ENCODE results near the gene PKP4. TPM values are rescaled to one million over a fixed set of nuclear protein-coding genes. Genes with fewer than 3 reads are reported as not detected.

Gene PKP4
- total and polyA plus RNA-seq, 2 donors from 2014 or later = 120 to 243 TPM

GRCh38 chr2:158457092-158457825 lies 507 bp downstream of the PKP4 start:
- FAIRE-seq (no peak), DNase-seq (peak; percentile 75 to 89 (median 79))
- H3K9ac ChIP-seq (ENCODE audit: low read length in 3 of 3) = peak overlapping the region; percentile 30 to 75 (median 74)
- H3K9me3 ChIP-seq (ENCODE audit: control insufficient read depth in 2 of 3, insufficient read depth in 1 of 3, low read length in 3 of 3) = no peaks in the 10 kb centered on the region
- peak overlapping the region; percentile 98 to 99 for H3K27ac ChIP-seq (ENCODE audit: low read depth in 2 of 2, low read length in 2 of 2)
- no peak for TF ChIP-seq CTCF (IDR thresholded peaks at IDR 0.05; ENCODE audit: borderline replicate concordance, extremely low read depth, insufficient read depth)
- no peaks in the 10 kb centered on the region for H3K27me3 ChIP-seq (ENCODE audit: control insufficient read depth, insufficient read depth, low read length)
- peaks cover 0 to 18% (median 17%) of the 10 kb centered on the region in 3 donors for H3K4me1 ChIP-seq (ENCODE audit: control insufficient read depth in 2 of 3, insufficient read depth in 2 of 3, low read depth in 1 of 3, low read length in 3 of 3)
- intact Hi-C loops (cut with DNase I) = no loop called here
- H3K36me3 ChIP-seq (ENCODE audit: control insufficient read depth in 2 of 3, insufficient read depth in 3 of 3, low read length in 3 of 3) = no peaks in the 10 kb centered on the region
- peak overlapping the region; percentile 87 to 94 (median 91) for H3K4me3 ChIP-seq (ENCODE audit: low read length in 3 of 3)

GRCh38 chr2:158457826-158458616 lies 1.3 kb downstream of the PKP4 start:
- Histone ChIP-seq H3K4me3 (ENCODE audit: low read length in 3 of 3) (peak overlapping the region; percentile 87 to 94 (median 91)), H3K9me3 (ENCODE audit: control insufficient read depth in 2 of 3, insufficient read depth in 1 of 3, low read length in 3 of 3) (no peaks in the 10 kb centered on the region), H3K27me3 (ENCODE audit: control insufficient read depth, insufficient read depth, low read length) (no peaks in the 10 kb centered on the region), H3K4me1 (ENCODE audit: control insufficient read depth in 2 of 3, insufficient read depth in 2 of 3, low read depth in 1 of 3, low read length in 3 of 3) (peaks cover 0 to 18% (median 17%) of the 10 kb centered on the region in 3 donors), H3K36me3 (ENCODE audit: control insufficient read depth in 2 of 3, insufficient read depth in 3 of 3, low read length in 3 of 3) (no peaks in the 10 kb centered on the region), H3K9ac (ENCODE audit: low read length in 3 of 3) (peak overlapping the region; percentile 75 to 82 (median 79)), H3K27ac (ENCODE audit: low read depth in 2 of 2, low read length in 2 of 2) (peak overlapping the region; percentile 98 to 99)
- DNase-seq = peak; percentile 93 to 96 (median 94)
- no peak for FAIRE-seq
- peak; percentile 0 for TF ChIP-seq CTCF (IDR thresholded peaks at IDR 0.05; ENCODE audit: borderline replicate concordance, extremely low read depth, insufficient read depth)
- intact Hi-C loops (cut with DNase I) = no loop called here

- no peaks in the 10 kb centered on the region for H3K9me3 ChIP-seq (ENCODE audit: control insufficient read depth in 2 of 3, insufficient read depth in 1 of 3, low read length in 3 of 3)
- DNase-seq (peak in 1 of 5 donors; percentile 12), FAIRE-seq (no peak)
- H3K4me1 ChIP-seq (ENCODE audit: control insufficient read depth in 2 of 3, insufficient read depth in 2 of 3, low read depth in 1 of 3, low read length in 3 of 3) = peaks cover 0 to 18% (median 17%) of the 10 kb centered on the region in 3 donors
- H3K4me3 ChIP-seq (ENCODE audit: low read length in 3 of 3) = peak overlapping the region; percentile 87 to 94 (median 91)
- intact Hi-C loops (cut with DNase I) = no loop called here
- H3K27me3 ChIP-seq (ENCODE audit: control insufficient read depth, insufficient read depth, low read length) = no peaks in the 10 kb centered on the region
- H3K27ac ChIP-seq (ENCODE audit: low read depth in 2 of 2, low read length in 2 of 2) = peak overlapping the region; percentile 98 to 99
- no peaks in the 10 kb centered on the region for H3K36me3 ChIP-seq (ENCODE audit: control insufficient read depth in 2 of 3, insufficient read depth in 3 of 3, low read length in 3 of 3)
- TF ChIP-seq CTCF (IDR thresholded peaks at IDR 0.05; ENCODE audit: borderline replicate concordance, extremely low read depth, insufficient read depth) = no peak
- peak overlapping the region; percentile 75 to 82 (median 79) for H3K9ac ChIP-seq (ENCODE audit: low read length in 3 of 3)
Measured at GRCh38 chr2:158458617-158458920, 1.8 kb downstream of the PKP4 start.
